ENCODE results near the gene SERPINA12.
A peak's percentile ranks its signal among the peaks of the same experiment; 100 is the strongest.

Gene SERPINA12

DNA sequence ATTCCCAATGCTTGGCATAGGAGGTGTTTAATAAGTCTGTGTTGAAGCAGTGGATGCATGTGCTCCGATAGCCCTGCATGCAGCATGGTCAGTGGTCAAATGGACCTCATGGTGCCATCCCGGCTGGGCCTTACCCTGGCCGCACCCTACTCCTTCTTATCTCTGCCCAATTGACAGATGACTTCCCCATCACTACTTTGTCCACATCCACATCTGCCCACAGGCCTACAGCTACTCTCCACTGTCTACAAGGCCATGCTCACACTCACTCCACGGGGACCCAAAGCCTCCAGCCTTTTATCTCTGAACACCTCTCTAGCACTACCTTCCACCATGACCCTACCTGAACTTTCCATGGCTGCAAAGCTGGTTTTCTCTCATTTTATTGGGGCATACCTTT is 68.1 kb downstream of the SERPINA12 start:
- Histone ChIP-seq H3K9me2 (replicated peaks; ENCODE audit: control insufficient read depth, low read length) (no peaks in the 10 kb centered on the region), H3K9me3 (ENCODE audit: control insufficient read depth, insufficient read depth, low read length) (no peaks in the 10 kb centered on the region), H3K36me3 (ENCODE audit: control insufficient read depth, low read length) (no peaks in the 10 kb centered on the region), H3K79me2 (ENCODE audit: control insufficient read depth, low read length) (no peaks in the 10 kb centered on the region), H3K4me2 (ENCODE audit: low read length) (no peak overlapping the region), H4K20me1 (ENCODE audit: control insufficient read depth, insufficient read depth, low read depth, low read length) (no peaks in the 10 kb centered on the region), H3K27ac (ENCODE audit: low read depth, low read length) (no peak overlapping the region), H3K4me3 (ENCODE audit: low read length) (no peak overlapping the region), H3K4me1 (ENCODE audit: control insufficient read depth, low read length) (peaks cover 10% of the 10 kb centered on the region; the same call in 1 of the 2 replicates), H3K27me3 (ENCODE audit: control insufficient read depth, low read length) (no peaks in the 10 kb centered on the region), H3F3A (ENCODE audit: control insufficient read depth, insufficient read depth) (no peaks in the 10 kb centered on the region)
- TF ChIP-seq EZH2phosphoT487 (IDR thresholded peaks at IDR 0.05; ENCODE audit: borderline replicate concordance, low read length), result no peak
- TF ChIP-seq, protein P1, sequence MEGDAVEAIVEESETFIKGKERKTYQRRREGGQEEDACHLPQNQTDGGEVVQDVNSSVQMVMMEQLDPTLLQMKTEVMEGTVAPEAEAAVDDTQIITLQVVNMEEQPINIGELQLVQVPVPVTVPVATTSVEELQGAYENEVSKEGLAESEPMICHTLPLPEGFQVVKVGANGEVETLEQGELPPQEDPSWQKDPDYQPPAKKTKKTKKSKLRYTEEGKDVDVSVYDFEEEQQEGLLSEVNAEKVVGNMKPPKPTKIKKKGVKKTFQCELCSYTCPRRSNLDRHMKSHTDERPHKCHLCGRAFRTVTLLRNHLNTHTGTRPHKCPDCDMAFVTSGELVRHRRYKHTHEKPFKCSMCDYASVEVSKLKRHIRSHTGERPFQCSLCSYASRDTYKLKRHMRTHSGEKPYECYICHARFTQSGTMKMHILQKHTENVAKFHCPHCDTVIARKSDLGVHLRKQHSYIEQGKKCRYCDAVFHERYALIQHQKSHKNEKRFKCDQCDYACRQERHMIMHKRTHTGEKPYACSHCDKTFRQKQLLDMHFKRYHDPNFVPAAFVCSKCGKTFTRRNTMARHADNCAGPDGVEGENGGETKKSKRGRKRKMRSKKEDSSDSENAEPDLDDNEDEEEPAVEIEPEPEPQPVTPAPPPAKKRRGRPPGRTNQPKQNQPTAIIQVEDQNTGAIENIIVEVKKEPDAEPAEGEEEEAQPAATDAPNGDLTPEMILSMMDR (IDR thresholded peaks at IDR 0.05; ENCODE audit: low read depth, low read length, poor library complexity, severe bottlenecking), result no peak

DNA sequence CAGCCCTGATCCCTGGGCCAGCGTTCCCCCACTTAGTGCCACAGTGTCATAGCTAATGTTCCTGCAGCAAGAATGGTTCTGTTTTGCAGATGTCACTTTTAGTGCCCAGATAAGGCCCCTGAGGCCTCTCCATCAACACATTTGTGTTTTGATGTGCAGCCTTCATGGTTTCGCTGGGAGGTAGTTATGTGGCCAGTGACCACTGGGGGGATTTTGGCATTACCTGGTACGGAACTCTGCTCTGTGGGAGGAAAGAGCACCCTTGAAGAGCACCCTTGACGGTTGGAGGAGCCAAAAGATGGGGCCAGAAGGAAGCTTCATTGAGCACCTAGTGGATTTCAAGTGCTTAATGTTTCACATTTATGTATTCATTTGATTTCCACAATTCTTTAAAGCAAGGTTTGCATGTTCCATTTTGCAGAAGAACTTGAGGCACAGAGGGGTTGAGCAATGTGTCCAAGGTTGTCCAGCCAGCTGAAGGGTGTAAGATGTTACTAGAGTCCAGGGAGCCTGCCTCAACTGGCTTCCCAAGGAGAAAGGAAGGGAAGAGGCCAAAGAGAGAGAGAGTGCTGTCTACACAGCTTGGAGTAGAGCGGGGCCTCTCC is 69.7 kb downstream of the SERPINA12 start:
- Histone ChIP-seq H3K27me3 (ENCODE audit: control insufficient read depth, low read length) (no peaks in the 10 kb centered on the region), H3K36me3 (ENCODE audit: control insufficient read depth, low read length) (no peaks in the 10 kb centered on the region), H3K79me2 (ENCODE audit: control insufficient read depth, low read length) (no peaks in the 10 kb centered on the region), H4K20me1 (ENCODE audit: control insufficient read depth, insufficient read depth, low read depth, low read length) (no peaks in the 10 kb centered on the region), H3K4me2 (ENCODE audit: low read length) (no peak overlapping the region), H3K9me3 (ENCODE audit: control insufficient read depth, insufficient read depth, low read length) (no peaks in the 10 kb centered on the region), H3K4me1 (ENCODE audit: control insufficient read depth, low read length) (peaks cover 9% of the 10 kb centered on the region), H3K9me2 (replicated peaks; ENCODE audit: control insufficient read depth, low read length) (no peaks in the 10 kb centered on the region), H3K4me3 (ENCODE audit: low read length) (no peak overlapping the region), H3F3A (ENCODE audit: control insufficient read depth, insufficient read depth) (no peaks in the 10 kb centered on the region), H3K27ac (ENCODE audit: low read depth, low read length) (no peak overlapping the region)
- TF ChIP-seq, protein P1 (IDR thresholded peaks at IDR 0.05; ENCODE audit: low read depth, low read length, poor library complexity, severe bottlenecking), result peak; percentile 32
- no peak for TF ChIP-seq EZH2phosphoT487 (IDR thresholded peaks at IDR 0.05; ENCODE audit: borderline replicate concordance, low read length)
